ENCODE measurements around the gene SNX19. TPM values are rescaled to one million over a fixed set of nuclear protein-coding genes. Genes with fewer than 3 reads are reported as not detected.

The SNX19 gene
- total RNA-seq, 1 experiment from 2014 or later = 34.4 TPM

DNA sequence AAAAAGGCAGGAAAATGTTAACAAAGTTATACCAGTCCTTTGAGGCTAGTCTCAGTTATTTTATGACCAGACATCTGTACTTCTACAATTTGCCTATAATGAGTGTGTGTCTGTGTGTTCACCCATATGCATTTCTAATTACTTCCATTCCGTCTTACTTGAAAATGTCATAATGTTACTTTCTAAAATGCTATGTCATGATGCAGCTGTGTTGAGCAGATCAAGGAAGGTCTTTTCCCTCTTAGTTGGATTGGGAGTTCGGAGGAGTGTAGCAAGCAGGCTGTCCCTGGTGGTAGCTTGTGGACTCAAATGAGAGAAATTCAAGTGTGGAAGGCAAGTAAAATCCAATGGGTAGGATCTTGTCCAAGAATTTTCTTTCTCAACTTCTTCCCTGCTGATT is 3.0 kb downstream of the SNX19 start:
- Histone ChIP-seq H2BK5ac (ENCODE audit: insufficient read length, low read length) (no peak overlapping the region), H2BK12ac (ENCODE audit: insufficient read length, low read depth, low read length) (no peak overlapping the region), H4K5ac (ENCODE audit: insufficient read length, low read depth, low read length) (no peak overlapping the region), H3K27me3 (ENCODE audit: insufficient read depth, low read length) (no peaks in the 10 kb centered on the region; the same call in 1 of the 2 replicates), H3K4ac (ENCODE audit: low read depth, low read length) (no peak overlapping the region), H3K27ac (ENCODE audit: insufficient read length, low read depth, low read length) (no peak overlapping the region), H2BK120ac (ENCODE audit: low read depth, low read length, poor library complexity, severe bottlenecking) (no peak overlapping the region), H2AK5ac (ENCODE audit: insufficient read length, low read length) (no peak overlapping the region), H3K4me2 (ENCODE audit: insufficient read depth, insufficient read length, low read length) (no peak overlapping the region), H3K9me3 (ENCODE audit: control insufficient read depth, low read depth, low read length) (no peaks in the 10 kb centered on the region), H4K91ac (ENCODE audit: insufficient read length, low read depth, low read length) (no peak overlapping the region), H3K23me2 (ENCODE audit: insufficient read length, low read depth, low read length, poor library complexity, severe bottlenecking) (peaks cover 8% of the 10 kb centered on the region), H3K18ac (ENCODE audit: insufficient read length, low read depth, low read length) (no peak overlapping the region), H3K9ac (ENCODE audit: extremely low read depth, insufficient read length, low read length) (no peak overlapping the region), H3T11ph (ENCODE audit: low read length) (no peak overlapping the region), H3K79me1 (ENCODE audit: insufficient read depth, low read depth, low read length, poor library complexity, severe bottlenecking) (no peaks in the 10 kb centered on the region), H3K79me2 (ENCODE audit: insufficient read depth, low read length) (no peaks in the 10 kb centered on the region; the same call in 1 of the 2 replicates), H4K8ac (replicated peaks; ENCODE audit: insufficient read length, low read depth, low read length) (no peak overlapping the region), H2BK20ac (ENCODE audit: low read depth, low read length, poor library complexity, severe bottlenecking) (no peak overlapping the region), H2AFZ (ENCODE audit: low read length) (no peak overlapping the region), H4K20me1 (ENCODE audit: control insufficient read depth, insufficient read depth, insufficient read length) (no peaks in the 10 kb centered on the region), H3K23ac (ENCODE audit: insufficient read length, low read depth, low read length) (no peak overlapping the region), H3K4me1 (ENCODE audit: insufficient read depth, low read length) (no peaks in the 10 kb centered on the region; the same call in 1 of the 2 replicates), H2BK15ac (ENCODE audit: low read depth, low read length) (no peak overlapping the region), H3K56ac (ENCODE audit: insufficient read length, low read depth, low read length) (no peak overlapping the region), H3K14ac (ENCODE audit: insufficient read depth, low read length) (no peak overlapping the region)
- Mint-ChIP-seq H3K36me3 (ENCODE audit: insufficient read depth in 1 of 3, low read depth in 3 of 3) (peaks cover 13 to 49% (median 45%) of the 10 kb centered on the region in 3 experiments; a peak in 6 of 7 replicates), H3K4me3 (no peak overlapping the region), H3K27ac (no peak overlapping the region), H3K9me3 (no peaks in the 10 kb centered on the region), H3K27me3 (ENCODE audit: low read depth) (peaks cover 19% of the 10 kb centered on the region), H3K4me1 (peaks cover 13% of the 10 kb centered on the region in 2 experiments)
- TF ChIP-seq, protein P1, sequence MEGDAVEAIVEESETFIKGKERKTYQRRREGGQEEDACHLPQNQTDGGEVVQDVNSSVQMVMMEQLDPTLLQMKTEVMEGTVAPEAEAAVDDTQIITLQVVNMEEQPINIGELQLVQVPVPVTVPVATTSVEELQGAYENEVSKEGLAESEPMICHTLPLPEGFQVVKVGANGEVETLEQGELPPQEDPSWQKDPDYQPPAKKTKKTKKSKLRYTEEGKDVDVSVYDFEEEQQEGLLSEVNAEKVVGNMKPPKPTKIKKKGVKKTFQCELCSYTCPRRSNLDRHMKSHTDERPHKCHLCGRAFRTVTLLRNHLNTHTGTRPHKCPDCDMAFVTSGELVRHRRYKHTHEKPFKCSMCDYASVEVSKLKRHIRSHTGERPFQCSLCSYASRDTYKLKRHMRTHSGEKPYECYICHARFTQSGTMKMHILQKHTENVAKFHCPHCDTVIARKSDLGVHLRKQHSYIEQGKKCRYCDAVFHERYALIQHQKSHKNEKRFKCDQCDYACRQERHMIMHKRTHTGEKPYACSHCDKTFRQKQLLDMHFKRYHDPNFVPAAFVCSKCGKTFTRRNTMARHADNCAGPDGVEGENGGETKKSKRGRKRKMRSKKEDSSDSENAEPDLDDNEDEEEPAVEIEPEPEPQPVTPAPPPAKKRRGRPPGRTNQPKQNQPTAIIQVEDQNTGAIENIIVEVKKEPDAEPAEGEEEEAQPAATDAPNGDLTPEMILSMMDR (conservative IDR thresholded peaks at IDR 0.05) = no peak; the same call in 2 of the 3 replicates
- DNase-seq = no peak
- WGBS (ENCODE audit: extremely low coverage, insufficient read length, low lambda C conversion rate) = no CpG with 5 or more reads among the region's 2 CpGs

All from H9 (cell line).